ENCODE measurements around the gene TNS1. TPM values are rescaled to one million over a fixed set of nuclear protein-coding genes. Genes with fewer than 3 reads are reported as not detected.

TNS1 gene
- total RNA-seq, 3 donors from 2014 or later (not counting 1 experiment from before 2014, with no cell fraction given), result 1.1 to 3.0 (median 2.1) TPM

DNA sequence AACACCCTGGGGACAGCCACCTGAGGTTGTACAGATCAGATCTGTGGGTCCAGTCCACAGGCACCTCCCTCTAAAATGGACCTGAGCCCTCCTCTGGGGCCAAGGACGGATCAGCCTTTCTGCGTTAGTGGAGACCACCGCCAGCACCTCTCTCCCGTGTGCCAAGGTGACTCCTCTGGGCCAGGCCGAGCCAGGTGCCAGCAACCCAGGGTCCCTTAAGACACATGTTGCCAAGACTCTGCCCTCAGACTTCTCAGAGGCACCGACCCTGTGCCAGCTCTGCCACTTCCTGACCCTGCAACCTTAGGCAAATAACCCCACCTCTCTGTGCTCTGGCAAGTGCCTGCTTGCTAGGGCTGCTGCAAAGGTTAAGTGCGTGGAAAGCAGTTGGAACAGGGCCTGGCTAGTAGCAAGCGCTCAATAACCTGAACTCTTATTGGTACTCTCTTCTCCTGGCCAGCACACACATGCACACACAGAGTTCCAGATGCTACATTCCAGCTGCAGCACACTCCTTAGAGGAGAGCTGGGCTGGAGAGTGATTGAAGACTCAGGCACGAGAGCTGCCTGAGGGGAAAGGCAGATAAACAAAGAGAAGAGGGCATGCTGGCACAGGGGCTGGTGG lies 105.6 kb downstream of the TNS1 start:
- WGBS (ENCODE audit: insufficient coverage), result 86% methylated on average over 9 of the region's 9 CpGs
- Histone ChIP-seq H3K4me1 (ENCODE audit: control insufficient read depth, insufficient read depth, low read length) (peaks cover under 1% of the 10 kb centered on the region), H3K36me3 (ENCODE audit: control insufficient read depth, insufficient read depth, low read length) (no peaks in the 10 kb centered on the region), H3K27me3 (ENCODE audit: control insufficient read depth, insufficient read depth, low read length) (no peaks in the 10 kb centered on the region), H3K27ac (ENCODE audit: low read length) (no peak overlapping the region), H3K9me3 (ENCODE audit: control insufficient read depth, insufficient read depth, low read length) (no peaks in the 10 kb centered on the region), H3K4me3 (ENCODE audit: low read length) (no peak overlapping the region)
- no peaks in the 10 kb centered on the region for H3K36me3 Mint-ChIP-seq
- intact Hi-C loops (cut with micrococcal nuclease), result no loop called here
- H3K4me3 Mint-ChIP-seq, result no peak overlapping the region
- H3K27ac Mint-ChIP-seq, result no peak overlapping the region
- TF ChIP-seq, protein P1, sequence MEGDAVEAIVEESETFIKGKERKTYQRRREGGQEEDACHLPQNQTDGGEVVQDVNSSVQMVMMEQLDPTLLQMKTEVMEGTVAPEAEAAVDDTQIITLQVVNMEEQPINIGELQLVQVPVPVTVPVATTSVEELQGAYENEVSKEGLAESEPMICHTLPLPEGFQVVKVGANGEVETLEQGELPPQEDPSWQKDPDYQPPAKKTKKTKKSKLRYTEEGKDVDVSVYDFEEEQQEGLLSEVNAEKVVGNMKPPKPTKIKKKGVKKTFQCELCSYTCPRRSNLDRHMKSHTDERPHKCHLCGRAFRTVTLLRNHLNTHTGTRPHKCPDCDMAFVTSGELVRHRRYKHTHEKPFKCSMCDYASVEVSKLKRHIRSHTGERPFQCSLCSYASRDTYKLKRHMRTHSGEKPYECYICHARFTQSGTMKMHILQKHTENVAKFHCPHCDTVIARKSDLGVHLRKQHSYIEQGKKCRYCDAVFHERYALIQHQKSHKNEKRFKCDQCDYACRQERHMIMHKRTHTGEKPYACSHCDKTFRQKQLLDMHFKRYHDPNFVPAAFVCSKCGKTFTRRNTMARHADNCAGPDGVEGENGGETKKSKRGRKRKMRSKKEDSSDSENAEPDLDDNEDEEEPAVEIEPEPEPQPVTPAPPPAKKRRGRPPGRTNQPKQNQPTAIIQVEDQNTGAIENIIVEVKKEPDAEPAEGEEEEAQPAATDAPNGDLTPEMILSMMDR (IDR thresholded peaks at IDR 0.05), result no peak
- ATAC-seq, result no peak
- no peaks in the 10 kb centered on the region for H3K27me3 Mint-ChIP-seq (ENCODE audit: low read depth in 2 of 2)
- no peak for DNase-seq
- H3K9me3 Mint-ChIP-seq, result no peaks in the 10 kb centered on the region
- H3K4me1 Mint-ChIP-seq, result peaks cover 0 to 2% of the 10 kb centered on the region in 2 donors

DNA sequence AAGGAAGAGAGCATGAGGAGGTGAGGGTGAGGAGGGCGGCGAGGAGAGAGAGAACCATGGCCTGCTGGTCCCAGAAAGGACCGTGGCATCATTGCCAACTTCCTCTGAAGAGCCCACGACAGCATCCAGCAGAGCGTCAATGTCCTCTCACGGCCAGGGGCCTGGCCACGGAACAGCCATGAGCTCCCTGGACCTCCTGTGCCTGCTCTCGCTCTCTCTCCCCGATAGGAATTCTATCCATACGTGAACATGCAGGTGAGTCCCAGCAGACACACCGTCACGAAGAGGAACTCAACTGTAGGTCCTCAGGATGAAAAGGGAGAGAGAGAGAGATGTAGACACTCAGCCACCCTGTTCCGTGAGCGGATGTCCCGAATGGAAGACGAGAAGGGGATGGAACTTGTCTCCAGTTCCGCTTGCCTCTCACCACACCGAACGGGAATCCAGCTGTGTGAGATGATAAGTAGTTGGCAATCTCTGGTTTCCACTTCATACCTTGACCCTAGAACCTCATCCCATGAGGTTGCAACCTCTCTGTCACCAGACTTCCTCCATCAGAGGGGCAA lies 107.6 kb downstream of the TNS1 start:
- WGBS (ENCODE audit: insufficient coverage), result 94% methylated on average over 19 of the region's 19 CpGs
- no peaks in the 10 kb centered on the region for H3K4me1 Mint-ChIP-seq
- no peaks in the 10 kb centered on the region for H3K9me3 ChIP-seq (ENCODE audit: control insufficient read depth, insufficient read depth, low read length)
- H3K27me3 ChIP-seq (ENCODE audit: control insufficient read depth, insufficient read depth, low read length), result no peaks in the 10 kb centered on the region
- ATAC-seq, result no peak
- H3K36me3 Mint-ChIP-seq, result no peaks in the 10 kb centered on the region
- H3K4me3 Mint-ChIP-seq, result no peak overlapping the region
- no peaks in the 10 kb centered on the region for H3K27me3 Mint-ChIP-seq (ENCODE audit: low read depth in 2 of 2)
- no peak overlapping the region for H3K4me3 ChIP-seq (ENCODE audit: low read length)
- no peaks in the 10 kb centered on the region for H3K9me3 Mint-ChIP-seq
- H3K27ac Mint-ChIP-seq, result no peak overlapping the region
- H3K4me1 ChIP-seq (ENCODE audit: control insufficient read depth, insufficient read depth, low read length), result no peaks in the 10 kb centered on the region
- H3K27ac ChIP-seq (ENCODE audit: low read length), result no peak overlapping the region
- H3K36me3 ChIP-seq (ENCODE audit: control insufficient read depth, insufficient read depth, low read length), result no peaks in the 10 kb centered on the region
- intact Hi-C loops (cut with micrococcal nuclease), result no loop called here
- DNase-seq, result no peak
- TF ChIP-seq, protein P1 (IDR thresholded peaks at IDR 0.05), result no peak

DNA sequence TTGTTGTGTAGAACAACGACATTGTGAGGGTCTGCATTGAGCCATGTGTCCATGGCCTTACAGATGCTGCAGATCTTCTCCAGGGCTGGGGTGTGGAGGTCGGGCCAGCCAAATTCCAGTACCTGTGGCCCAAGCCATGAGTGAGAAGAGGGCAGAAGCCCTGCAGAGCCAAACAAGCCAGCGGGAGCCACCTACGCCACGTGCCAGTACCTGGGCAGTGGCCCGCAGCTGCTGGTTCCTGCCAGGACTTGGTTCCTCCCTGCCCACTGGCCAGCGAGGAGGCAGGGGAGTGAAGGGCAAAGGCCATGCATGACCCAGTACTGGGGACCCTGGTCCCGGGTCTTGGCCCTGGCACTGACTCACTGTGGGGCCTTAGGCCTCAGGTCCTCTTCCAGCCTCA lies 109.4 kb downstream of the TNS1 start:
- Histone ChIP-seq H3K4me3 (ENCODE audit: low read length) (no peak overlapping the region), H3K36me3 (ENCODE audit: control insufficient read depth, insufficient read depth, low read length) (no peaks in the 10 kb centered on the region), H3K9me3 (ENCODE audit: control insufficient read depth, insufficient read depth, low read length) (no peaks in the 10 kb centered on the region), H3K27me3 (ENCODE audit: control insufficient read depth, insufficient read depth, low read length) (no peaks in the 10 kb centered on the region), H3K27ac (ENCODE audit: low read length) (no peak overlapping the region), H3K4me1 (ENCODE audit: control insufficient read depth, insufficient read depth, low read length) (no peaks in the 10 kb centered on the region)
- Mint-ChIP-seq H3K36me3 (no peaks in the 10 kb centered on the region), H3K27ac (no peak overlapping the region), H3K9me3 (no peaks in the 10 kb centered on the region), H3K4me1 (no peaks in the 10 kb centered on the region), H3K27me3 (ENCODE audit: low read depth in 2 of 2) (no peaks in the 10 kb centered on the region), H3K4me3 (no peak overlapping the region)
- DNase-seq (no peak), ATAC-seq (no peak)
- TF ChIP-seq, protein P1 (IDR thresholded peaks at IDR 0.05), result no peak
- WGBS (ENCODE audit: insufficient coverage), result 90% methylated on average over 8 of the region's 8 CpGs
- intact Hi-C loops (cut with micrococcal nuclease), result no loop called here

DNA sequence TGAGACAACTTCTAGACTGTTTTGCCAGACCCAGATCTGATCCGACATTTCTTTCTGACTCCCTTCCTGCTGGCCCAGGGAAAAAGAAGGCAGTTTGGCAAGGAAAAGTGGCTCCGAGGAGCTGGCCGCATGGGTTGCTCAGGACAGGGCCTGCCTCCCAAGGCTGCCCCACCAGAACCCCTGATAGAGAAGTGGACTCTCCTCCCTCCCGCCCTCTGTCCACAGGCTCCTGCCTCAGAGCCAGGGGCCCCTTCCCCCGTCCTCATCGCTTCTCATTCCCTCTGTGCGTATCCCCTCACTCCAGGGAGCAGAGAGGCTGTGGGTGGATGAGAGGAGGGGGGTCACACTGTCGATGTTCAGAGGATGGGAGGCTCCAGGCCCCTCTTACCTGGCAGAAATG lies 110.2 kb downstream of the TNS1 start:
- no peak overlapping the region for H3K4me3 Mint-ChIP-seq
- no peaks in the 10 kb centered on the region for H3K9me3 Mint-ChIP-seq
- H3K36me3 Mint-ChIP-seq, result no peaks in the 10 kb centered on the region
- TF ChIP-seq, protein P1 (IDR thresholded peaks at IDR 0.05), result no peak
- no peak overlapping the region for H3K27ac Mint-ChIP-seq
- Histone ChIP-seq H3K4me3 (ENCODE audit: low read length) (no peak overlapping the region), H3K9me3 (ENCODE audit: control insufficient read depth, insufficient read depth, low read length) (no peaks in the 10 kb centered on the region), H3K36me3 (ENCODE audit: control insufficient read depth, insufficient read depth, low read length) (no peaks in the 10 kb centered on the region), H3K27me3 (ENCODE audit: control insufficient read depth, insufficient read depth, low read length) (no peaks in the 10 kb centered on the region), H3K4me1 (ENCODE audit: control insufficient read depth, insufficient read depth, low read length) (no peaks in the 10 kb centered on the region), H3K27ac (ENCODE audit: low read length) (no peak overlapping the region)
- H3K27me3 Mint-ChIP-seq (ENCODE audit: low read depth in 2 of 2), result no peaks in the 10 kb centered on the region
- intact Hi-C loops (cut with micrococcal nuclease), result no loop called here
- 96% methylated on average over 5 of the region's 8 CpGs for WGBS (ENCODE audit: insufficient coverage)
- DNase-seq, result no peak
- H3K4me1 Mint-ChIP-seq, result no peaks in the 10 kb centered on the region
- no peak for ATAC-seq
